Neural cell (in vitro differentiated cells): ENCODE data around the gene SIRT4.

ENCODE experiments used
- EP300 ChIP-seq: fragments of 450-650 bp; conservative IDR thresholded peaks from 2 replicates; pipeline ENCODE4 v1.6.1; 2014; ENCODE audit warnings: antibody characterized with exemption, mild to moderate bottlenecking, moderate library complexity; ENCODE audit not compliant: poor library complexity, severe bottlenecking
- EZH2 ChIP-seq: fragments of 200-600, 300-800 bp; shearing (Covaris generic), sonication (generic); IDR thresholded peaks from 2 replicates; pipeline ENCODE4 v1.6.1; 2014; ENCODE audit warnings: antibody characterized with exemption, low read length, borderline replicate concordance, mild to moderate bottlenecking; ENCODE audit not compliant: insufficient read depth, poor library complexity, severe bottlenecking
- MXI1 ChIP-seq: fragments of 450-650 bp; conservative IDR thresholded peaks from 2 replicates; pipeline ENCODE4 v1.6.1; 2014; ENCODE audit warnings: antibody characterized with exemption, mild to moderate bottlenecking; ENCODE audit not compliant: poor library complexity, severe bottlenecking
- POLR2AphosphoS5 ChIP-seq: IDR thresholded peaks from 2 replicates; pipeline ENCODE4 v1.6.1; 2012
- RAD21 ChIP-seq: fragments of 450-650 bp; conservative IDR thresholded peaks from 2 replicates; pipeline ENCODE4 v1.6.1; 2014; ENCODE audit warnings: antibody characterized with exemption, mild to moderate bottlenecking, moderate library complexity
- SMC3 ChIP-seq: fragments of 450-650 bp; conservative IDR thresholded peaks from 2 replicates; pipeline ENCODE4 v1.6.1; 2014; ENCODE audit warnings: antibody characterized with exemption, mild to moderate bottlenecking, moderate library complexity; ENCODE audit not compliant: poor library complexity
- TAF1 ChIP-seq: IDR thresholded peaks from 2 replicates; pipeline ENCODE4 v1.6.1; 2012; ENCODE audit warnings: low read depth
- TF ChIP-seq, protein P1 (sequence below): fragments of 450-650 bp; IDR thresholded peaks from 2 replicates; pipeline ENCODE4 v1.5.1; 2014; ENCODE audit warnings: antibody characterized with exemption, mild to moderate bottlenecking, moderate library complexity; ENCODE audit not compliant: poor library complexity, severe bottlenecking
- TF ChIP-seq, protein P2 (sequence below): IDR thresholded peaks from 2 replicates; pipeline ENCODE4 v1.6.1; 2012; ENCODE audit warnings: borderline replicate concordance

DNA sequence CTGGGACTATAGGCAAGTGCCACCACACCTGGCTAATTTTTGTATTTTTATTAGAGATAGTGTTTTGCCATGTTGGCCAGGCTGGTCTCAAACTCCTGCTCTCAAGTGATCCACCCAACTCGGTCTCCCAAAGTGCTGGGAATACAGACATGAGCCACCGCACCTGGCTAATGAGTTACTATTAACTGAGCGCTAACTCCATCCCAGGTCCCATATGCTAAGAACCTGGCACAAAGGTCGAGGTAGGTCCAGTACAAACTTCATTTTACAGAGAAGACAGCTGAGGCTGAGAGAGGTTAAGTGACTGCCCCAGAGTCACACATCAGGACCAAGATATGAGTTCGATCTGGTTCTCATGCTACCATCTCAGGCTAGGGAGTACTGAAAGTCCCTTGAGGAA is 29.9 kb downstream of the SIRT4 start:
- TF ChIP-seq, protein P1, sequence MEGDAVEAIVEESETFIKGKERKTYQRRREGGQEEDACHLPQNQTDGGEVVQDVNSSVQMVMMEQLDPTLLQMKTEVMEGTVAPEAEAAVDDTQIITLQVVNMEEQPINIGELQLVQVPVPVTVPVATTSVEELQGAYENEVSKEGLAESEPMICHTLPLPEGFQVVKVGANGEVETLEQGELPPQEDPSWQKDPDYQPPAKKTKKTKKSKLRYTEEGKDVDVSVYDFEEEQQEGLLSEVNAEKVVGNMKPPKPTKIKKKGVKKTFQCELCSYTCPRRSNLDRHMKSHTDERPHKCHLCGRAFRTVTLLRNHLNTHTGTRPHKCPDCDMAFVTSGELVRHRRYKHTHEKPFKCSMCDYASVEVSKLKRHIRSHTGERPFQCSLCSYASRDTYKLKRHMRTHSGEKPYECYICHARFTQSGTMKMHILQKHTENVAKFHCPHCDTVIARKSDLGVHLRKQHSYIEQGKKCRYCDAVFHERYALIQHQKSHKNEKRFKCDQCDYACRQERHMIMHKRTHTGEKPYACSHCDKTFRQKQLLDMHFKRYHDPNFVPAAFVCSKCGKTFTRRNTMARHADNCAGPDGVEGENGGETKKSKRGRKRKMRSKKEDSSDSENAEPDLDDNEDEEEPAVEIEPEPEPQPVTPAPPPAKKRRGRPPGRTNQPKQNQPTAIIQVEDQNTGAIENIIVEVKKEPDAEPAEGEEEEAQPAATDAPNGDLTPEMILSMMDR = no peak
- TF ChIP-seq EZH2 (no peak), POLR2AphosphoS5 (no peak), EP300 (no peak), RAD21 (no peak), TAF1 (no peak), MXI1 (no peak), SMC3 (no peak)
- TF ChIP-seq, protein P2, sequence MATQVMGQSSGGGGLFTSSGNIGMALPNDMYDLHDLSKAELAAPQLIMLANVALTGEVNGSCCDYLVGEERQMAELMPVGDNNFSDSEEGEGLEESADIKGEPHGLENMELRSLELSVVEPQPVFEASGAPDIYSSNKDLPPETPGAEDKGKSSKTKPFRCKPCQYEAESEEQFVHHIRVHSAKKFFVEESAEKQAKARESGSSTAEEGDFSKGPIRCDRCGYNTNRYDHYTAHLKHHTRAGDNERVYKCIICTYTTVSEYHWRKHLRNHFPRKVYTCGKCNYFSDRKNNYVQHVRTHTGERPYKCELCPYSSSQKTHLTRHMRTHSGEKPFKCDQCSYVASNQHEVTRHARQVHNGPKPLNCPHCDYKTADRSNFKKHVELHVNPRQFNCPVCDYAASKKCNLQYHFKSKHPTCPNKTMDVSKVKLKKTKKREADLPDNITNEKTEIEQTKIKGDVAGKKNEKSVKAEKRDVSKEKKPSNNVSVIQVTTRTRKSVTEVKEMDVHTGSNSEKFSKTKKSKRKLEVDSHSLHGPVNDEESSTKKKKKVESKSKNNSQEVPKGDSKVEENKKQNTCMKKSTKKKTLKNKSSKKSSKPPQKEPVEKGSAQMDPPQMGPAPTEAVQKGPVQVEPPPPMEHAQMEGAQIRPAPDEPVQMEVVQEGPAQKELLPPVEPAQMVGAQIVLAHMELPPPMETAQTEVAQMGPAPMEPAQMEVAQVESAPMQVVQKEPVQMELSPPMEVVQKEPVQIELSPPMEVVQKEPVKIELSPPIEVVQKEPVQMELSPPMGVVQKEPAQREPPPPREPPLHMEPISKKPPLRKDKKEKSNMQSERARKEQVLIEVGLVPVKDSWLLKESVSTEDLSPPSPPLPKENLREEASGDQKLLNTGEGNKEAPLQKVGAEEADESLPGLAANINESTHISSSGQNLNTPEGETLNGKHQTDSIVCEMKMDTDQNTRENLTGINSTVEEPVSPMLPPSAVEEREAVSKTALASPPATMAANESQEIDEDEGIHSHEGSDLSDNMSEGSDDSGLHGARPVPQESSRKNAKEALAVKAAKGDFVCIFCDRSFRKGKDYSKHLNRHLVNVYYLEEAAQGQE = no peak
